Fibroblast of skin of left quadriceps (primary cell): ENCODE measurements around the gene LRRC72.
"Not testable (repeated sequence)": the region's sequence is repeated elsewhere in the genome, so short reads cannot be mapped to it uniquely, and the experiment has no call there.

ENCODE experiments used
- DNase-seq, 2 experiments: peaks; one replicate each; pipeline ENCODE4 v3.0.0-alpha.2; 2013; ENCODE audit warnings: low read depth in 2 of 2

The LRRC72 gene

GRCh38 chr7:16526742-16527540, at the start of gene LRRC72:
TSS of gene LRRC72 (plus strand) at chr7:16526825. CDS start at chr7:16526953, 128 bp downstream.
- no peak for DNase-seq

- no peak for DNase-seq
Observed at GRCh38 chr7:16479161-16479560, 47.5 kb upstream of the LRRC72 start.

- DNase-seq = no peak
Observed at GRCh38 chr7:16479591-16479990, 47.0 kb upstream of the LRRC72 start.

GRCh38 chr7:16484453-16485158, 42.0 kb upstream of the LRRC72 start:
- no peak for DNase-seq

GRCh38 chr7:16491148-16491547, 35.5 kb upstream of the LRRC72 start:
- no peak for DNase-seq

- DNase-seq = peak; percentile 17 to 20
Observed at GRCh38 chr7:16492513-16493062, 34.0 kb upstream of the LRRC72 start.

- DNase-seq = no peak
Observed at GRCh38 chr7:16493266-16493665, 33.4 kb upstream of the LRRC72 start.

GRCh38 chr7:16494551-16494950, 32.1 kb upstream of the LRRC72 start:
- no peak for DNase-seq

GRCh38 chr7:16494955-16495719, 31.5 kb upstream of the LRRC72 start:
- no peak for DNase-seq

- DNase-seq = no peak
Observed at GRCh38 chr7:16498122-16498521, 28.5 kb upstream of the LRRC72 start.

GRCh38 chr7:16502303-16502702, 24.3 kb upstream of the LRRC72 start:
- no peak for DNase-seq

- DNase-seq = peak; percentile 16 to 20
Observed at GRCh38 chr7:16504019-16504418, 22.6 kb upstream of the LRRC72 start.

GRCh38 chr7:16506422-16506821, 20.2 kb upstream of the LRRC72 start:
- DNase-seq = not testable (repeated sequence)

GRCh38 chr7:16509829-16510228, 16.8 kb upstream of the LRRC72 start:
- no peak for DNase-seq

- no peak for DNase-seq
Observed at GRCh38 chr7:16511314-16511713, 15.3 kb upstream of the LRRC72 start.

GRCh38 chr7:16512097-16512496, 14.5 kb upstream of the LRRC72 start:
- no peak for DNase-seq

GRCh38 chr7:16514271-16514670, 12.4 kb upstream of the LRRC72 start:
- DNase-seq = no peak

GRCh38 chr7:16514729-16515128, 11.9 kb upstream of the LRRC72 start:
- no peak for DNase-seq

- DNase-seq = no peak
Observed at GRCh38 chr7:16515785-16516685, 10.6 kb upstream of the LRRC72 start.

- DNase-seq = not testable (repeated sequence)
Observed at GRCh38 chr7:16519985-16520384, 6.6 kb upstream of the LRRC72 start.

- no peak for DNase-seq
Observed at GRCh38 chr7:16524332-16524731, 2.3 kb upstream of the LRRC72 start.
